ENCODE data around the gene NAV2.

The NAV2 gene

GRCh38 chr11:20087118-20087521, 374.5 kb downstream of the NAV2 start:
- H2AK5ac ChIP-seq (ENCODE audit: low read length): no peak overlapping the region
- no peak overlapping the region for H3K4me2 ChIP-seq (ENCODE audit: low read length)
- no peak overlapping the region for H2BK12ac ChIP-seq (ENCODE audit: low read length)
- H3K79me2 ChIP-seq (ENCODE audit: control insufficient read depth, insufficient read depth, low read length, poor library complexity): no peaks in the 10 kb centered on the region
- H3K4me3 ChIP-seq (ENCODE audit: low read depth, low read length): no peak overlapping the region
- no peak overlapping the region for H4K12ac ChIP-seq (ENCODE audit: low read depth, low read length)
- H3K4me1 ChIP-seq (ENCODE audit: control insufficient read depth in 1 of 2, insufficient read depth in 2 of 2, low read length in 2 of 2): no peaks in the 10 kb centered on the region
- H3K27ac ChIP-seq (ENCODE audit: low read depth, low read length): no peak overlapping the region
- H3K9ac ChIP-seq (ENCODE audit: low read length): no peak overlapping the region
- no peak overlapping the region for H3K4ac ChIP-seq (ENCODE audit: low read depth, low read length)
- no peak overlapping the region for H4K91ac ChIP-seq (ENCODE audit: low read depth, low read length)
- no peak overlapping the region for H3K23ac ChIP-seq (ENCODE audit: low read length)
- H3K79me1 ChIP-seq (ENCODE audit: low read length): no peaks in the 10 kb centered on the region
- H2BK5ac ChIP-seq (ENCODE audit: low read depth, low read length, poor library complexity): no peak overlapping the region
- peaks cover 49 to 81% of the 10 kb centered on the region in 2 experiments for H3K36me3 ChIP-seq (ENCODE audit: control insufficient read depth in 1 of 2, insufficient read depth in 2 of 2, low read length in 2 of 2)
- WGBS (ENCODE audit: extremely low coverage, insufficient coverage, insufficient read length): no CpG with 5 or more reads among the region's 7 CpGs
- H2AFZ ChIP-seq (ENCODE audit: insufficient read depth, low read length, poor library complexity): no peak overlapping the region
- H3K9me3 ChIP-seq (ENCODE audit: insufficient read depth, low read depth, low read length): peaks cover under 1% of the 10 kb centered on the region
- no peak overlapping the region for H4K8ac ChIP-seq (ENCODE audit: low read depth, low read length)
- H3K18ac ChIP-seq (ENCODE audit: low read length): no peak overlapping the region
- no peak for DNase-seq
- H3K27me3 ChIP-seq (ENCODE audit: insufficient read depth, low read length): no peaks in the 10 kb centered on the region
- H3K14ac ChIP-seq (ENCODE audit: low read length): no peak overlapping the region
- no peak overlapping the region for H2BK120ac ChIP-seq (ENCODE audit: insufficient read depth, low read length, poor library complexity)

GRCh38 chr11:20088397-20089225, 376.0 kb downstream of the NAV2 start:
- no peak for DNase-seq
- Histone ChIP-seq H4K12ac (ENCODE audit: low read depth, low read length) (no peak overlapping the region), H3K9me3 (ENCODE audit: insufficient read depth, low read depth, low read length) (peaks cover 3% of the 10 kb centered on the region), H3K4me1 (ENCODE audit: control insufficient read depth in 1 of 2, insufficient read depth in 2 of 2, low read length in 2 of 2) (no peaks in the 10 kb centered on the region), H3K23ac (ENCODE audit: low read length) (no peak overlapping the region), H2BK120ac (ENCODE audit: insufficient read depth, low read length, poor library complexity) (no peak overlapping the region), H2BK5ac (ENCODE audit: low read depth, low read length, poor library complexity) (no peak overlapping the region), H4K8ac (ENCODE audit: low read depth, low read length) (no peak overlapping the region), H3K79me1 (ENCODE audit: low read length) (no peaks in the 10 kb centered on the region), H4K91ac (ENCODE audit: low read depth, low read length) (no peak overlapping the region), H3K4me2 (ENCODE audit: low read length) (no peak overlapping the region), H3K36me3 (ENCODE audit: control insufficient read depth in 1 of 2, insufficient read depth in 2 of 2, low read length in 2 of 2) (peaks cover 53 to 82% of the 10 kb centered on the region in 2 experiments), H3K79me2 (ENCODE audit: control insufficient read depth, insufficient read depth, low read length, poor library complexity) (no peaks in the 10 kb centered on the region), H2BK12ac (ENCODE audit: low read length) (no peak overlapping the region), H3K4me3 (ENCODE audit: low read depth, low read length) (no peak overlapping the region), H3K27ac (ENCODE audit: low read depth, low read length) (no peak overlapping the region), H3K14ac (ENCODE audit: low read length) (no peak overlapping the region), H3K9ac (ENCODE audit: low read length) (no peak overlapping the region), H3K27me3 (ENCODE audit: insufficient read depth, low read length) (no peaks in the 10 kb centered on the region), H2AK5ac (ENCODE audit: low read length) (no peak overlapping the region), H3K18ac (ENCODE audit: low read length) (no peak overlapping the region), H3K4ac (ENCODE audit: low read depth, low read length) (no peak overlapping the region), H2AFZ (ENCODE audit: insufficient read depth, low read length, poor library complexity) (no peak overlapping the region)
- no CpG with 5 or more reads among the region's 12 CpGs for WGBS (ENCODE audit: extremely low coverage, insufficient coverage, insufficient read length)

- Histone ChIP-seq H3K27ac (ENCODE audit: low read depth, low read length) (no peak overlapping the region), H2BK5ac (ENCODE audit: low read depth, low read length, poor library complexity) (no peak overlapping the region), H3K27me3 (ENCODE audit: insufficient read depth, low read length) (no peaks in the 10 kb centered on the region), H2AK5ac (ENCODE audit: low read length) (no peak overlapping the region), H3K79me1 (ENCODE audit: low read length) (no peaks in the 10 kb centered on the region), H3K18ac (ENCODE audit: low read length) (no peak overlapping the region), H3K79me2 (ENCODE audit: control insufficient read depth, insufficient read depth, low read length, poor library complexity) (no peaks in the 10 kb centered on the region), H2BK12ac (ENCODE audit: low read length) (no peak overlapping the region), H3K23ac (ENCODE audit: low read length) (no peak overlapping the region), H4K91ac (ENCODE audit: low read depth, low read length) (no peak overlapping the region), H2AFZ (ENCODE audit: insufficient read depth, low read length, poor library complexity) (no peak overlapping the region), H3K4me2 (ENCODE audit: low read length) (no peak overlapping the region), H4K8ac (ENCODE audit: low read depth, low read length) (no peak overlapping the region), H3K4me3 (ENCODE audit: low read depth, low read length) (no peak overlapping the region), H3K36me3 (ENCODE audit: control insufficient read depth in 1 of 2, insufficient read depth in 2 of 2, low read length in 2 of 2) (peaks cover 47 to 78% of the 10 kb centered on the region in 2 experiments), H3K4ac (ENCODE audit: low read depth, low read length) (no peak overlapping the region), H3K9me3 (ENCODE audit: insufficient read depth, low read depth, low read length) (peaks cover 3% of the 10 kb centered on the region), H3K4me1 (ENCODE audit: control insufficient read depth in 1 of 2, insufficient read depth in 2 of 2, low read length in 2 of 2) (no peaks in the 10 kb centered on the region), H3K9ac (ENCODE audit: low read length) (no peak overlapping the region), H2BK120ac (ENCODE audit: insufficient read depth, low read length, poor library complexity) (no peak overlapping the region), H4K12ac (ENCODE audit: low read depth, low read length) (no peak overlapping the region), H3K14ac (ENCODE audit: low read length) (no peak overlapping the region)
- no peak for DNase-seq
- WGBS (ENCODE audit: extremely low coverage, insufficient coverage, insufficient read length): 100% methylated on average over 1 of the region's 3 CpGs
These were observed 376.7 kb downstream of the NAV2 start for GRCh38 chr11:20089367-20089766.

- no CpG with 5 or more reads among the region's 5 CpGs for WGBS (ENCODE audit: extremely low coverage, insufficient coverage, insufficient read length)
- Histone ChIP-seq H4K12ac (ENCODE audit: low read depth, low read length) (no peak overlapping the region), H3K23ac (ENCODE audit: low read length) (no peak overlapping the region), H3K4me1 (ENCODE audit: control insufficient read depth in 1 of 2, insufficient read depth in 2 of 2, low read length in 2 of 2) (no peaks in the 10 kb centered on the region), H3K79me2 (ENCODE audit: control insufficient read depth, insufficient read depth, low read length, poor library complexity) (no peaks in the 10 kb centered on the region), H3K4me3 (ENCODE audit: low read depth, low read length) (no peak overlapping the region), H3K4me2 (ENCODE audit: low read length) (no peak overlapping the region), H2AFZ (ENCODE audit: insufficient read depth, low read length, poor library complexity) (no peak overlapping the region), H3K4ac (ENCODE audit: low read depth, low read length) (no peak overlapping the region), H2BK12ac (ENCODE audit: low read length) (no peak overlapping the region), H3K18ac (ENCODE audit: low read length) (no peak overlapping the region), H3K79me1 (ENCODE audit: low read length) (no peaks in the 10 kb centered on the region), H4K8ac (ENCODE audit: low read depth, low read length) (no peak overlapping the region), H3K14ac (ENCODE audit: low read length) (no peak overlapping the region), H3K9ac (ENCODE audit: low read length) (no peak overlapping the region), H3K27me3 (ENCODE audit: insufficient read depth, low read length) (no peaks in the 10 kb centered on the region), H4K91ac (ENCODE audit: low read depth, low read length) (no peak overlapping the region), H2BK5ac (ENCODE audit: low read depth, low read length, poor library complexity) (no peak overlapping the region), H3K9me3 (ENCODE audit: insufficient read depth, low read depth, low read length) (peaks cover 3% of the 10 kb centered on the region), H2BK120ac (ENCODE audit: insufficient read depth, low read length, poor library complexity) (no peak overlapping the region), H2AK5ac (ENCODE audit: low read length) (no peak overlapping the region), H3K36me3 (ENCODE audit: control insufficient read depth in 1 of 2, insufficient read depth in 2 of 2, low read length in 2 of 2) (peaks cover 46 to 78% of the 10 kb centered on the region in 2 experiments), H3K27ac (ENCODE audit: low read depth, low read length) (no peak overlapping the region)
- DNase-seq: no peak
These were observed 377.4 kb downstream of the NAV2 start for GRCh38 chr11:20089796-20090653.

Data from trophoblast cell (in vitro differentiated cells and primary cell).